HFFc6 (cell line): ENCODE data around the gene ARFGEF2. TPM values are rescaled to one million over a fixed set of nuclear protein-coding genes. Genes with fewer than 3 reads are reported as not detected.
A peak's percentile ranks its signal among the peaks of the same experiment; 100 is the strongest.
"Not testable (repeated sequence)": the region's sequence is repeated elsewhere in the genome, so short reads cannot be mapped to it uniquely, and the experiment has no call there.

ENCODE experiments used
- DNase-seq: peaks from one replicate; pipeline ENCODE4 v3.0.0-alpha.2; 2018
- H3K27ac Mint-ChIP-seq: 2 replicates; pipeline ENCODE4 v1.8.0; 2020; ENCODE audit warnings: mild to moderate bottlenecking, mixed read lengths
- H3K27me3 Mint-ChIP-seq: 2 replicates; pipeline ENCODE4 v1.8.0; 2021; ENCODE audit warnings: mild to moderate bottlenecking, moderate library complexity, mixed read lengths; ENCODE audit not compliant: insufficient read depth
- H3K36me3 Mint-ChIP-seq: 2 replicates; pipeline ENCODE4 v1.8.0; 2021; ENCODE audit warnings: low read depth, mixed read lengths
- H3K4me1 Mint-ChIP-seq: 2 replicates; pipeline ENCODE4 v1.8.0; 2020; ENCODE audit warnings: low read depth, mixed read lengths
- H3K4me3 Mint-ChIP-seq: 2 replicates; pipeline ENCODE4 v1.8.0; 2020; ENCODE audit warnings: mild to moderate bottlenecking, moderate library complexity, mixed read lengths
- H3K9me3 Mint-ChIP-seq: 2 replicates; pipeline ENCODE4 v1.8.0; 2020; ENCODE audit warnings: mild to moderate bottlenecking, mixed read lengths
- total RNA-seq, 6 experiments: library from RNA; stranded (reverse); fragmentation: NEBNext Ultra II Directional; extraction: Animal tissue kit (Norgen Biotek cat#: 25700); gene quantifications; 2 replicates in 1 of 6; 3 replicates in 5 of 6; pipeline ENCODE4 v1.2.3, GENCODE V29; 2021
- TF ChIP-seq, protein P1 (sequence below): fragments of 200-600 bp; sonication (generic); IDR thresholded peaks from 2 replicates; pipeline ENCODE4 v1.5.0; 2021; ENCODE audit warnings: antibody characterized with exemption, mild to moderate bottlenecking

ARFGEF2 gene
- total RNA-seq, 6 experiments from 2014 or later = 25.4 to 28.3 (median 26.2) TPM

DNA sequence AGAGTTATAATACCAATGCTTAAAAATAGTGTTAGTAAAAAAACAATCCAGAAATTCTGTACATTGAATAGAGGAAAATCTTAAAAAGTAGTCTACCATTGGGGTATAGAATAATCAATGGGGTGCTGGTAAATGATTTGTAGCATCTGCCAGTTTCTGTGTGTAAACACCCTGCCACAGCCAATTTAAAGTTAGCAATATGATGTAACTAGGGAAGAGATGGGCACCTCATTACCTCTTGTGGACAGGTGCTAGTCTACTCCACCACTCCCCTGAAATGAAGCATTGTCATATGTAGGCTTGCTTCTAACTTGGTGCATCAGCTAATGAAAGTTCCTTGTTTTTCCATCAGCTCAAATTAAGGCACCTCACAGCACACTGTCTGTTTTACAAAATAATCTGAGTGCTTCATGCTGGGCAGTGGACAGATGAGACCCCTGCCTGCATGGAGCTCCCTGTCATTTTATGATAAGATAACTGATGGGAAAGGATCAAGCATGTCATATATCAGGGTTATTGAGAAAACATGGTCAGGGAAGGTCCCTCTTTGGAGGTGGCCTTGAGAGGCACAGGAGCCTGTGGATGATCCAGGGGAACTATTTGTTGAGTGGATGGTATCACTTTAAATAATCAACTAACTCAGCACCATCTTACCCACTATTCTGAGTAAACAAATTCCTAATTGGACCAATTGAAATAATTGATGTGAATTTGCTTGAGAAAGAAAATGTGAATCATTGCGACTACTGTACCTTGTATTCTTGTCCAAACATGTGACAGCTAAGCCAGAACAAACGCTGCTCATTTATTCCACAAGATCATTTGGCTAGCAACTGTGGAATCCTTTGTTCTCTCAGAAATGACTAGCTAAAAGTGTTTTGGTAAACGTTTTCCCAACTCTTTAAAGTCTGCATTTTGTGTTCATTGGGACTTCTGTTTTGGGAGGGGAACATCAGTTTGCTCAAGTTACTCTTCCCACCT is 78.7 kb downstream of the ARFGEF2 start:
- no peaks in the 10 kb centered on the region for H3K27me3 Mint-ChIP-seq
- H3K4me1 Mint-ChIP-seq = peaks cover 5% of the 10 kb centered on the region; the same call in 1 of the 2 replicates
- TF ChIP-seq, protein P1, sequence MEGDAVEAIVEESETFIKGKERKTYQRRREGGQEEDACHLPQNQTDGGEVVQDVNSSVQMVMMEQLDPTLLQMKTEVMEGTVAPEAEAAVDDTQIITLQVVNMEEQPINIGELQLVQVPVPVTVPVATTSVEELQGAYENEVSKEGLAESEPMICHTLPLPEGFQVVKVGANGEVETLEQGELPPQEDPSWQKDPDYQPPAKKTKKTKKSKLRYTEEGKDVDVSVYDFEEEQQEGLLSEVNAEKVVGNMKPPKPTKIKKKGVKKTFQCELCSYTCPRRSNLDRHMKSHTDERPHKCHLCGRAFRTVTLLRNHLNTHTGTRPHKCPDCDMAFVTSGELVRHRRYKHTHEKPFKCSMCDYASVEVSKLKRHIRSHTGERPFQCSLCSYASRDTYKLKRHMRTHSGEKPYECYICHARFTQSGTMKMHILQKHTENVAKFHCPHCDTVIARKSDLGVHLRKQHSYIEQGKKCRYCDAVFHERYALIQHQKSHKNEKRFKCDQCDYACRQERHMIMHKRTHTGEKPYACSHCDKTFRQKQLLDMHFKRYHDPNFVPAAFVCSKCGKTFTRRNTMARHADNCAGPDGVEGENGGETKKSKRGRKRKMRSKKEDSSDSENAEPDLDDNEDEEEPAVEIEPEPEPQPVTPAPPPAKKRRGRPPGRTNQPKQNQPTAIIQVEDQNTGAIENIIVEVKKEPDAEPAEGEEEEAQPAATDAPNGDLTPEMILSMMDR = no peak
- peak overlapping the region; percentile 42; the same call in 1 of the 2 replicates for H3K27ac Mint-ChIP-seq
- H3K36me3 Mint-ChIP-seq = peaks cover 13% of the 10 kb centered on the region
- no peak overlapping the region for H3K4me3 Mint-ChIP-seq
- no peaks in the 10 kb centered on the region for H3K9me3 Mint-ChIP-seq
- no peak for DNase-seq

GRCh38 chr20:49001741-49002140 is 80.2 kb downstream of the ARFGEF2 start:
- H3K4me3 Mint-ChIP-seq = no peak overlapping the region
- H3K4me1 Mint-ChIP-seq = peaks cover 5% of the 10 kb centered on the region; the same call in 1 of the 2 replicates
- TF ChIP-seq, protein P1 = no peak
- peaks cover 16% of the 10 kb centered on the region for H3K36me3 Mint-ChIP-seq
- H3K27ac Mint-ChIP-seq = no peak overlapping the region
- no peaks in the 10 kb centered on the region for H3K9me3 Mint-ChIP-seq
- no peaks in the 10 kb centered on the region for H3K27me3 Mint-ChIP-seq
- DNase-seq = no peak

GRCh38 chr20:49006446-49006980 is 85.0 kb downstream of the ARFGEF2 start:
- Mint-ChIP-seq H3K27me3 (no peaks in the 10 kb centered on the region), H3K4me1 (no peaks in the 10 kb centered on the region), H3K9me3 (no peaks in the 10 kb centered on the region), H3K4me3 (no peak overlapping the region), H3K36me3 (peaks cover 15% of the 10 kb centered on the region), H3K27ac (no peak overlapping the region)
- DNase-seq = no peak
- TF ChIP-seq, protein P1 = no peak

DNA sequence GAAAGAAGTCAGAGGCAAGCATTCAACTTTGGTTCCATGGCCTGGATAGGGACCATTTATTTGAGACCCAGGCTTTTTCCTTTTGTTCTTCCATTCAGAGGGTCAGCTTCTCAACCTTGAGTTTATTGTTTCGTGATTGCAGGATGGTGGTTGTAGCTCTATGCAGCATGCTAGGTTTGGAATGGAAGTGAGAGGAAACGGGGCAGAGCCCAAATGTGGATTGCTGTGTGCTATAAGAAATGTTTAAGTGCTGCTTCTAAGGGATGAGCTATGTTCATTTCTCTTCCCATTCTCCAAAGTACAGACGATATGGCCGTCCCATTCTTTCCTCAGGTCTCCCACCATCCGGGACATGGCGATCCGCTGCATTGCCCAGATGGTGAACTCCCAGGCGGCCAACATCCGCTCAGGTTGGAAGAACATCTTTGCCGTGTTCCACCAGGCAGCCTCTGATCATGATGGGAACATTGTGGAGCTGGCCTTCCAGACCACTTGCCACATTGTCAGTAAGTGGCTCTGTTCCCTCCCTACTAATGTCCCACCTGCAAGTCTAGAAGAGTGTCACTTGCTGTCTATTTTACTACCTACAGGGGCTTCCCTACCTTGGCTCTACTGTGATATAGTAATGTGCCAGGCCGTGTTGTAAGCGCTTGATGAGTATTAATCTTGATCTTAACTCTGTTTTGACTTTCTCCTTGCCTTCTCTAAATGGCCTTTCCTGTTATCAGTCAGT is 88.6 kb downstream of the ARFGEF2 start:
- Mint-ChIP-seq H3K27ac (no peak overlapping the region), H3K4me3 (no peak overlapping the region), H3K27me3 (no peaks in the 10 kb centered on the region), H3K4me1 (no peaks in the 10 kb centered on the region), H3K9me3 (no peaks in the 10 kb centered on the region), H3K36me3 (peaks cover 28% of the 10 kb centered on the region)
- TF ChIP-seq, protein P1 = no peak
- no peak for DNase-seq

DNA sequence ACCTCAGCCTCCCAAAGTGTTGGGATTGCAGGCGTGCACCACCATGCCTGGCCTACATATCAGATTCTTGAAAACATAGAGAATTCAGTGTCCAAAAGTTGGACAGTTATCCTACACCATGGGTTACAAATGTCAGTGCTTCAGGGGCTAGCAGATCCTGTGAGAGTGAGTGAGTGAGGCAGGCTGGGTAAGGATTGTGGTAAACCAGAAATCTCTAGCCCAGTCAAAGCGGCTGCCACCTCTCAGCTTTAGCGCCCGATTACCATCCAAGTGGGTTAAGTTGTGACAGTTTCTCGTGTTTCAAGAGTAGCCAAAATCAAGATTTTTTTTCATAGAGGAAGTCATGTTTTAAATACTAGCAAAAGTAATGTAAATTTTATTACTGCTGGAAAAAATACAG is 102.7 kb downstream of the ARFGEF2 start:
- H3K36me3 Mint-ChIP-seq = peaks cover 28% of the 10 kb centered on the region
- H3K27ac Mint-ChIP-seq = no peak overlapping the region; the same call in 1 of the 2 replicates
- no peak overlapping the region for H3K4me3 Mint-ChIP-seq
- TF ChIP-seq, protein P1 = no peak
- no peaks in the 10 kb centered on the region; the same call in 1 of the 2 replicates for H3K27me3 Mint-ChIP-seq
- no peak for DNase-seq
- no peaks in the 10 kb centered on the region for H3K9me3 Mint-ChIP-seq
- peaks cover 7% of the 10 kb centered on the region; the same call in 1 of the 2 replicates for H3K4me1 Mint-ChIP-seq

- H3K4me1 Mint-ChIP-seq, H3K27me3 Mint-ChIP-seq, DNase-seq, H3K4me3 Mint-ChIP-seq, H3K9me3 Mint-ChIP-seq: not testable (repeated sequence)
- H3K36me3 Mint-ChIP-seq = peaks cover 26% of the 10 kb centered on the region
- peak overlapping the region; percentile 63; the same call in 1 of the 2 replicates for H3K27ac Mint-ChIP-seq
Measured at GRCh38 chr20:49028177-49028576, 106.7 kb downstream of the ARFGEF2 start.
